T-helper 1 cell treated with Interleukin-12 subunit alpha and Interleukin-12 subunit beta and Interleukin-4 antibody, amounts not matched to agents 30 μg/mL and 1 μg/mL, for 36 hours (primary cell): ENCODE data around the gene GXYLT2.

Experiments
- H3K27ac Mint-ChIP-seq: one replicate; pipeline ENCODE4 v1.8.0; 2021; ENCODE audit warnings: mild to moderate bottlenecking, mixed read lengths
- H3K27me3 Mint-ChIP-seq: one replicate; pipeline ENCODE4 v1.8.0; 2021; ENCODE audit warnings: low read depth, mixed read lengths
- H3K36me3 Mint-ChIP-seq: one replicate; pipeline ENCODE4 v1.8.0; 2021; ENCODE audit warnings: low read depth, mixed read lengths
- H3K4me1 Mint-ChIP-seq: one replicate; pipeline ENCODE4 v1.8.0; 2021; ENCODE audit warnings: low read depth, mixed read lengths
- H3K4me3 Mint-ChIP-seq: one replicate; pipeline ENCODE4 v1.8.0; 2021; ENCODE audit warnings: mild to moderate bottlenecking, moderate library complexity, mixed read lengths
- H3K9me3 Mint-ChIP-seq: one replicate; pipeline ENCODE4 v1.8.0; 2021; ENCODE audit warnings: mixed read lengths

GXYLT2 gene

GRCh38 chr3:72887705-72888545 lies at the start of gene GXYLT2:
TSS of gene GXYLT2 (plus strand) at chr3:72888046. CDS start at chr3:72888234, 188 bp downstream.
- H3K4me1 Mint-ChIP-seq, result peaks cover 7% of the 10 kb centered on the region
- H3K27me3 Mint-ChIP-seq, result peaks cover 76% of the 10 kb centered on the region
- H3K27ac Mint-ChIP-seq, result no peak within 1 kb of the TSS
- H3K9me3 Mint-ChIP-seq, result peaks cover 8% of the 10 kb centered on the region
- peak within 1 kb of the TSS; percentile 75 for H3K4me3 Mint-ChIP-seq
- no peaks in the 10 kb centered on the region for H3K36me3 Mint-ChIP-seq

DNA sequence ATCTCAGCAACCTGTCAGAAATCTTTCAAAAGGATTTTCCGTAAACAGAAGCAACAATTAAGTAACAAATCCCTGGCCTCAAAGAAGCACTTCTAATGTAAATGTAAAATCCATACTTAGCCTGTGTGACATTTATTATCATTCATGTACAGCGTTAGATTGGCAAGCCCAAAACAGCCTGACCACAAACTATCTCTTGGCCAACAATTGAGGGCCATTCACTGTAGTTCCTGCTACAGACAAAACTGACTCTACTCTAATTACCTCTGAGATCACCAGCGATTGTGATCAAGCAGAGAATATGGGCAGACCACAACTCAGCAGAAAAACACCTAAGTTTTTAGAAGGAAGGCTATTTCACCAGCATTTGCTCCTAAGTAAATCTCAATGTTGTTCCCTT lies 48.8 kb upstream of the GXYLT2 start:
- Mint-ChIP-seq H3K9me3 (no peaks in the 10 kb centered on the region), H3K27me3 (no peaks in the 10 kb centered on the region), H3K4me3 (no peak overlapping the region), H3K4me1 (peaks cover 9% of the 10 kb centered on the region), H3K27ac (no peak overlapping the region), H3K36me3 (peaks cover 28% of the 10 kb centered on the region)

- Mint-ChIP-seq H3K27me3 (peaks cover 11% of the 10 kb centered on the region), H3K4me1 (peaks cover 33% of the 10 kb centered on the region), H3K4me3 (no peak overlapping the region), H3K9me3 (no peaks in the 10 kb centered on the region), H3K27ac (no peak overlapping the region), H3K36me3 (peaks cover 17% of the 10 kb centered on the region)
Measured at GRCh38 chr3:72844436-72844993, 43.3 kb upstream of the GXYLT2 start.

- H3K4me3 Mint-ChIP-seq, result peak overlapping the region; percentile 100
- no peaks in the 10 kb centered on the region for H3K9me3 Mint-ChIP-seq
- no peak overlapping the region for H3K27ac Mint-ChIP-seq
- H3K27me3 Mint-ChIP-seq, result peaks cover 12% of the 10 kb centered on the region
- H3K36me3 Mint-ChIP-seq, result peaks cover 12% of the 10 kb centered on the region
- peaks cover 35% of the 10 kb centered on the region for H3K4me1 Mint-ChIP-seq
Measured at GRCh38 chr3:72846166-72846565, 41.7 kb upstream of the GXYLT2 start.

GRCh38 chr3:72847282-72847681 lies 40.6 kb upstream of the GXYLT2 start:
- no peaks in the 10 kb centered on the region for H3K9me3 Mint-ChIP-seq
- peaks cover 17% of the 10 kb centered on the region for H3K27me3 Mint-ChIP-seq
- peaks cover 9% of the 10 kb centered on the region for H3K36me3 Mint-ChIP-seq
- H3K4me3 Mint-ChIP-seq, result peak overlapping the region; percentile 100
- H3K4me1 Mint-ChIP-seq, result peaks cover 35% of the 10 kb centered on the region
- peak overlapping the region; percentile 83 for H3K27ac Mint-ChIP-seq

- H3K4me3 Mint-ChIP-seq, result peak within 1 kb of the TSS; percentile 100
- H3K9me3 Mint-ChIP-seq, result no peaks in the 10 kb centered on the region
- H3K27ac Mint-ChIP-seq, result peak within 1 kb of the TSS; percentile 83
- H3K4me1 Mint-ChIP-seq, result peaks cover 35% of the 10 kb centered on the region
- peaks cover 9% of the 10 kb centered on the region for H3K36me3 Mint-ChIP-seq
- H3K27me3 Mint-ChIP-seq, result peaks cover 19% of the 10 kb centered on the region
Measured at GRCh38 chr3:72847751-72848702, 39.8 kb upstream of the GXYLT2 start, which contains the start of gene SHQ1. TSS of gene SHQ1 (minus strand) at chr3:72848445. CDS start at chr3:72848340, 105 bp downstream.

GRCh38 chr3:72848703-72849081 lies 39.2 kb upstream of the GXYLT2 start:
- Mint-ChIP-seq H3K4me3 (peak overlapping the region; percentile 100), H3K4me1 (peaks cover 35% of the 10 kb centered on the region), H3K27me3 (peaks cover 19% of the 10 kb centered on the region), H3K9me3 (no peaks in the 10 kb centered on the region), H3K36me3 (peaks cover 7% of the 10 kb centered on the region), H3K27ac (peak overlapping the region; percentile 83)

GRCh38 chr3:72855001-72855400 lies 32.8 kb upstream of the GXYLT2 start:
- no peak overlapping the region for H3K27ac Mint-ChIP-seq
- H3K36me3 Mint-ChIP-seq, result no peaks in the 10 kb centered on the region
- H3K4me3 Mint-ChIP-seq, result no peak overlapping the region
- no peaks in the 10 kb centered on the region for H3K9me3 Mint-ChIP-seq
- peaks cover 16% of the 10 kb centered on the region for H3K27me3 Mint-ChIP-seq
- H3K4me1 Mint-ChIP-seq, result no peaks in the 10 kb centered on the region

DNA sequence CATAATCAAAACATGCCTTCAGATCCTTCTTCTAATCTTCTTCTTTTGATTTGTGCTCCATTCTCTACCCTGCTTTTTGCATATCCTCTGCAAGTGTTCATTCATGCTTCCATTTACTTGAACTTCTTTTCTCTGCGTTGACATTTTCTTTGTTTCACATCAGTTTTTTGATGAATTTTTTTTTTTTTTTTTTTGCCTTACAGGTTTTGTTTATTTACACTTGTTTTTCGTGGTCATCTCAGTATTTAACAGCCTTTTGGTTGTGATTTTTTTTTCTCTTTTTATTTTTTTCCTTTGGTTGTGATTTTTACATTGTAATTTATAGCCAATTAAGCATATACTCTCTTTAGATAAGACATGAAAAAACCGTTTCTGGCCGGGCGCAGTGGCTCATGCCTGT lies 27.8 kb upstream of the GXYLT2 start:
- Mint-ChIP-seq H3K9me3 (no peaks in the 10 kb centered on the region), H3K4me3 (no peak overlapping the region), H3K4me1 (no peaks in the 10 kb centered on the region), H3K36me3 (no peaks in the 10 kb centered on the region), H3K27ac (no peak overlapping the region), H3K27me3 (no peaks in the 10 kb centered on the region)

DNA sequence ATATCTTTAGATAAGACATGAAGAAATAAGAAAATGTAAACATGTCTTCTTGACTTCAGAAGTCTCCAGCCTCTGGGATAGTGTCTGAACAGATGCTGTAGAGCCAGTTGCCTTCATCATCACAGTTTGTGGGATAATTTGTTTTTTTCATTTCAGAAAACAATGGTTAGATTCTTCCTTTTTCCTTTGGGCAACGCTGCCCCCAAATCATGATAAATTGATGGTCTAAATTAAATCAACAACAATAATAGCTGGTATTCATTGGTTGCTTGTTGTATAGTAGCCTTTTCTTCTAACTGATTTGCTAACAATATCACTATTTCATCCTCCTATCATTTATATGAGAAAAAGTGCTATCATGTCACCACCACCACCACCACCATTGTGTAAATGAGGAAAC lies 27.0 kb upstream of the GXYLT2 start:
- H3K27me3 Mint-ChIP-seq, result no peaks in the 10 kb centered on the region
- H3K36me3 Mint-ChIP-seq, result no peaks in the 10 kb centered on the region
- no peak overlapping the region for H3K27ac Mint-ChIP-seq
- no peaks in the 10 kb centered on the region for H3K9me3 Mint-ChIP-seq
- H3K4me3 Mint-ChIP-seq, result no peak overlapping the region
- no peaks in the 10 kb centered on the region for H3K4me1 Mint-ChIP-seq

DNA sequence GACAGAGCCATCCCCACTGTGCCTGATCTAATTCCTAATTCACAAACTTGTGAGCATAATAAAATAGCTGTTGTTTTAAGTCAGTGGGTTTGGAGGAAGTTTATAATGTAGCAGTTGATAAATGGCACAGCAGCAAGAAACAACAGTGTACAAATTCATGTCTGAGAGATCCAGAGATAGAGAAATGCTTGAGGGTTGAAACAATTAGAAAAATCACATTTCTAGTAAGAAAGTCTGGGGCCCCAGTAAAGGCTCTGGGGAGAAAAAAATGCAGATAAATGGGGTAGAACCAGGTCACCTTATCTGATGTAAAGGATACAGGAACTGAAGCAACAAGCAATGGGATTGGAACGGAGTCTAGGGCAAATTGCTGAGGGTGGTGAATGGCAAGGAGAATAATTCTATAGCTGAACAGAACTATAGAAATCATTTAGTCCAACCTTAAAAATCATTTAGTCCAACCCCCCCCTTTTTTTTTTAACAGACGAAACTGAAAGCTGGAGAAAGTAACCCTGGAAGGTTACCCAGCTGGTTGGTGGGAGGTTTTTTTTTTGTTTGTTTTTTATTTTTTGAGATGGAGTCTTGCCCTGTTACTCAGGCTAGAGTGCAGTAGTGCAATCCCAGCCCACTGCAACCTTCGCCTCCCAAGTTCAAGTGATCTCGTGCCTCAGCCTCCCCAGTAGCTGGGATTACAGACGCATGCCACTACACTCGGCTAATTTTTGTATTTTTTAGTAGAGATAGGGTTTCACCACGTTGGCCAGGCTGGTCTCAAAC lies 25.3 kb upstream of the GXYLT2 start:
- Mint-ChIP-seq H3K4me1 (no peaks in the 10 kb centered on the region), H3K36me3 (no peaks in the 10 kb centered on the region), H3K9me3 (no peaks in the 10 kb centered on the region), H3K27ac (no peak overlapping the region), H3K4me3 (no peak overlapping the region), H3K27me3 (no peaks in the 10 kb centered on the region)

- H3K27me3 Mint-ChIP-seq, result peaks cover 7% of the 10 kb centered on the region
- no peak overlapping the region for H3K4me3 Mint-ChIP-seq
- H3K4me1 Mint-ChIP-seq, result no peaks in the 10 kb centered on the region
- H3K9me3 Mint-ChIP-seq, result no peaks in the 10 kb centered on the region
- no peaks in the 10 kb centered on the region for H3K36me3 Mint-ChIP-seq
- no peak overlapping the region for H3K27ac Mint-ChIP-seq
Measured at GRCh38 chr3:72872183-72872582, 15.7 kb upstream of the GXYLT2 start.

- Mint-ChIP-seq H3K4me3 (peak overlapping the region; percentile 75), H3K27ac (no peak overlapping the region), H3K4me1 (peaks cover 7% of the 10 kb centered on the region), H3K9me3 (peaks cover 8% of the 10 kb centered on the region), H3K36me3 (no peaks in the 10 kb centered on the region), H3K27me3 (peaks cover 74% of the 10 kb centered on the region)
Measured at GRCh38 chr3:72887343-72887704, 522 bp upstream of the GXYLT2 start.
